NCI-H2227 treated with DMSO at 0.1 percent for 48 hours (cell line): ENCODE data around the gene NKG7.

Experiments
- DNase-seq: peaks from one replicate; lab custom pipeline; 2025; lab: John Stamatoyannopoulos, UW

Gene NKG7

GRCh38 chr19:51361239-51361638 is 11.2 kb downstream of the NKG7 start:
- DNase-seq: no peak

DNA sequence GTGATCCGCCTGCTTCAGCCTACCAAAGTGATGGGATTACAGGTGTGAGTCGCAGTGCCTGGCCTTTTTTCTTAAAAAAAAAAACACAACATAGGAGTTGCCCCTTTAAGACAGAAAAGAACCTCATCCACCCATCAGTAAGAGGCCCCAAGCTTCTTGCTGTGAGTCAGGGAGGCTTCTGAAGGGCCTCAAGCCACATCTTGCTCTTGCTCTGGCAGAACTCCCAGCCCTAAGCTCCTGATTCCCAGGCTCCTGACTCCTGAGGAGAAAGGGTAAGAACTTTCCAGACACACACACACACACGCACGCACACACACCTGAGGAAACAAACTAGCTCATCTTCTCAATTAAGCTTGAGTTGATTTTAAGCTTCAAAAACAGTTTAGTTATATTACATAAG is 13.2 kb downstream of the NKG7 start:
- no peak for DNase-seq

DNA sequence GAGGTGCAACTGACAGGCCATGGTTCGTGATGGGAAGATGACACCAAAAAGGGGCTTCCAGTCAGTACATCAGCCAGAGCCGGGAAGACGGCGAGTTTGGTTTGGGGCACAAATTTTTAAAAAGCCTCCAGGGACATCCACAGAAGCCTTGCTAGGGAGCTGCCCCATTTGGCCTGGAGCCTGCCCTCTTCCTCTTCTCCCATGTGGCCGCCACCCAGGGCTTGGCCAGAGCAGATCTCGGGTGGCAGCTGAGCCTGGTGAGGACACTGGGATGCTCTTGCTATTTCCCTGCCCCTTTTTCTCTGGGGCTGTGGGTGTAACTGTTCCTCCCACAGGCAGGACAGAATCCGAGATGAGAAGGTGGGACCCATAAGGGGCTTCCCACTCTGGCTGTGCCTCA is 14.5 kb downstream of the NKG7 start:
- no peak for DNase-seq

DNA sequence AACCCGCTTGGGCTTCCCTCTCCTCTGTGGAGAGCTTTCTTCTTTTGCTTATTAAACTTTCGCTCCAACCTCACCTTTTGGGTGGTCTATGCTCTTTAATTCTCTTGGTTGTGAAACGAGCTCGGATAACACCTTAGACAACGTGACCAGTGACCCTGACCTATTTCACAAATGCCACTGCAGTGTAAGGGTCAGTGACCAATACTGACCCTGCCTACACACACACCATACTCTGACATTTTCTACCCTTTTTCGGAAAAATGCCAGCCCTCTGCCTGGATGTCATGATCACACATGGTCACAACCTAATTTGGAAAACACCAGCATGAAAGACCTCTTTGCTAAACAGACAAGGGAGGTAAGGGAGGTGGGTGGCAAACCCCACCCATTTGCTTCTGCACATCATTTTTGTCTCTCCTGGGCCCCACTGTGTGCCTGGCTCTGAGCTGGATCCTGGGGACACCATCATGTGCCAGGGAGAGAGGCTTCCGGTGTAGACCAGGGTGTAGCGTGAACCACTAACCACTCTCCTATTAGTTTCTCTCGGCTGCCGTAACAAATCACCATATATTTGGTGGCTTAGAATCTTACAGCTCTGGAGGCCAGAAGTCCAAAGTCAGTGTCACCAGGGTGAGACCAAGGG is 16.2 kb downstream of the NKG7 start:
- DNase-seq: no peak

DNA sequence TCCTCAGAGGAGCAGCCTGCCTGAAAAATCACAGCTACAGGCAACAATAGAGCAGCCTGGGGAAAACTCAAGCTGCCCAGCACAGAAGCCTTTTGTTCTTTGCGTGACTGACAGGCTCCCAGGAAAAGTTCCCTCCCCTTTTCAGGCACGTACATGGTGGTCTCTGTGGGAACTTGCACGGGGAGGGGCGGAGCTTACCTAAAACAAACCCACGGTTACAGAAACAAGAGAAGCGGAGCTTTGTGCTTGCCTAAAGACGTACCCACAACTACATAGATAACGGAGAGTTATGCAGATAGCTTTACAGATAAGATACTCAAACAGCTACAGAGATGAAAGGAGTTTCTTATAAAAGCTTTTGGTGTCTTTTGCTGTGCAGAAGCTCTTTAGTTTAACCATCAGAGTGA is 17.7 kb downstream of the NKG7 start:
- peak; percentile 75 for DNase-seq

- no peak for DNase-seq
Measured at GRCh38 chr19:51354103-51354741, 18.2 kb downstream of the NKG7 start.

- no peak for DNase-seq
Measured at GRCh38 chr19:51352783-51353360, 19.6 kb downstream of the NKG7 start.

GRCh38 chr19:51351266-51351990 is 21.0 kb downstream of the NKG7 start:
- no peak for DNase-seq

GRCh38 chr19:51347209-51347928 is 25.1 kb downstream of the NKG7 start:
- no peak for DNase-seq

- no peak for DNase-seq
Measured at GRCh38 chr19:51346742-51347141, 25.7 kb downstream of the NKG7 start.

DNA sequence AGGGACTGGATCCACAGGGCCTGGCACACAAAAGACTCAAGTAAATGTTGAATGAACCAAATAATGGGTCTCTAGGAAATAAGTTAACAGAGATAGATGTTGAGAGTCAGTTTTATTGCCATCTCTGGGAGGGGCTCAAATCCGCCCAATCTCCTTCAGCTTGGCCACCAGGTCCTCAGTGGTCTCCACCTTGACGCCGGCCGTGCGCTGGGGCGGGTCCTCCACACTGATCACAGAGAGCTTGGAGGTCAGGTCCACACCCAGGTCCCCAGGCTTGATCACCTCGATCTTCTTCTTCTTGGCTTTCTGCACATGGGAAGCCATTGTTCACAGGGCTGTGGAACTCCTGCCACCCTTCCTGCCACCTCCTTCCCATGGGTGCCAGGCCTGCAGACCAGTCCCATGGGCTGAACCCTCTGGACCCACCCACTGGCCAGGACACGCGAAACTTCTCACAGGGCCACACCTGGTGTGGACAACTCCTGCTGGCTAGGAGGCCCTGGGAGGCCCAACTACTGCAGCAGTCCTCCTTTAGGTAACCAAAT is 27.3 kb downstream of the NKG7 start:
- DNase-seq: no peak

- DNase-seq: no peak
Measured at GRCh38 chr19:51342631-51343569, 29.6 kb downstream of the NKG7 start.

- DNase-seq: no peak
Measured at GRCh38 chr19:51341976-51342580, 30.4 kb downstream of the NKG7 start, which contains the start of gene VSIG10L. VSIG10L (minus strand) TSS chr19:51342139; CDS start chr19:51342124, 15 bp downstream.

DNA sequence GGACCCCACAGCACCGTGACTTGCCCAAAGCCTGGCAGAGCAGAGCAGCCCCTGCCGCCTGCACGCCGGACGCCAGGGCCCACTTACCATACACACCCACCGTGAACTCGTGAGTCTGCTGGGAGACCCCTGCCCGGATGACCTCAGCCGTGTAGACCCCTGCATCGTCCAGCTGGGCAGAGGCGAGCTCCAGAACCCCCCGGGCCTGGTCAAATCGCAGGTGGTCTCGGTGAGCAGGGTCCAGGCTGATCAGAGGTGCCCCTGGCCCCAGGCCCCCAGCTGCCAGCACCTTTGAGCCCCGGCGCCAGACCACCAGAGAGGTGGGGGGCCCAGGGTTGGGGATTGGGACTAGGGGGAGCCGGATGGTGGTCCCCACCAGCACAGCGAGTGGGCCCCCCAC is 31.4 kb downstream of the NKG7 start:
- no peak for DNase-seq

GRCh38 chr19:51339687-51340656 is 32.5 kb downstream of the NKG7 start:
- DNase-seq: peak; percentile 88

DNA sequence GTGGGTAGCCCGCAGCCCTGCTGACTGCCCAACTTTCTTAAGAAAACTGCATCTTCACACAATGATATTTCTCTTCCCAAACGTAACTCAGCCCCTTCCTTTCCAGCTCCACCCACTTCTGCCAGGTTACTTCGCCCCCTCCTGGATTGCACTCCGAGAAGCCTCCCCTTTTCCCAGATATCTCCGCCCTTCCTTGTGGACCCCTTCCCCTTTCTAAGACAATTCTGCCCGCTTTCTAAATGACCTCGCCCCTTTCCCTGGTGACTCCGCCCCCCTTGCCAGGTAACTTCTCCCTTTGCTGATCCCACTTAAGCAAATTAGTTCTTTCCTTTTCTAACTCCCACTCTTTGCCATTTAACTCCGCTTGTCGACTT is 33.2 kb downstream of the NKG7 start:
- no peak for DNase-seq

DNA sequence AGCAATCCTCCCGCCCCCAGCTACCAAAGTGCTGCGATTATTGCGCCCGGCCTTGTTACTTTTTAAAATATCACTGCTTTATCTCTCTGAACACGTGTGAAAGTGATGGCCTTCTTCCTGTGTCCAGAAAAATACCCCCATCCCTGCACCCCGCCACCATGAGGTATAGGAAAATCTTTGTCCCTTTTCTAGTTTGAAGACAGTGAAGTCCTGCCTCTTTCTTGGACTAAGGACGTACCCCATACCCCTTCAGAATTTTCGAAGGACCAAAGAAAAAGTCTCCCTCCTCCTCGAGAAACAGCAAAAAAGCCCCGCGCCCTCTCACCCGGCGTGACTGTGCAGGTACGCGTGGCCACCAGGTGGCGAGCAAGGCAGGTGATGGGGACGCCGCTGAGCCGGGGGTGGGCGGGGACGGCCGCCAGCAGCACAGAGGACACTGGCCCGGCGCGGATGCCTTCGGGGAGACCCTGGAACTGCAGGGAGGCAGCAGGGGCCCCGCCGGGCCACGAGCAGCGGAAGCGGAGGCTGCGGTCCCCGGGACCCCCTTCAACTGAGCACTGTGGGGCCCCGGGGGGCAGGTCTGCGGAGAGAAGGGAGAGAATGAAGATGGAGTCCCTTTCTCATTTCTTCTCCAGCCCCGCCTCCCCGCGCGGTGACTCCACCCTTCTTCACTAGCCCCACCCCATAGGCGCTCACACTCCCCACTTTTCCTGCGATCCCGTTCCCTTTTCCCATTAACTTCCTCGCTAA is 33.7 kb downstream of the NKG7 start:
- peak; percentile 70 for DNase-seq

DNA sequence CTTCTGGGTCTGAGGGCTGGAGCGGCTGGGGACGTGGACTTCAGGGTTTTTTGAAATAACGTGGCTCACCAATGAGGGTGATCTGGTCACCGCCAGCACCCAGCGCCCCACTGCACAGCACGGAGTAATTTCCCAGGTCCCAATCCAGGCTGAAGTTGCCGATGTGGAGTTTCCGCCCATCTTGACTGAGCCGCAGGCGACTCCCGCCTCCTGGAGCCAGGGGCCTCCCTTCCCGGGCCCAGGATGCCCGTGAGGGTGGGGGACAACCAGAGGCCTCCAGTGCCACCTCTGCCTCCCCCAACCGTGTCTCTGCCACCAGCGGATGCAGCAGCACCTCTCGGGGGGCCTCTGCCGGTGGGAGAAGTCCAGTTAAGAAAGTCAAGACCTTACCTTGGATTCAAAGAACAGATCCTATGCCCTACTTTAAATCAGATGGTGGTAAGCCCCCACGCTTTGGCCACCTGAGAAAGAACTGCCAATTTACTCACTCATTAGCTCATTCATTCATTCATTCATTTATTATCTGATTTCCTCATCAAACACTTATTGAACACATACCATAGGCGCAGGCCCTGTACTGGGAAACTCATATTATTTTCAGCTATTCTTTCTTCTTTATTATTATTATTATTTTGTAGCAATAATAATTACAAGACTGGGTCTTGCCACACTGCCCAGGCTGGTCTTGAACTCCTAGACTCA is 34.4 kb downstream of the NKG7 start:
- no peak for DNase-seq
